H1 (cell line): Measurements from ENCODE around the gene SOST. TPM values are rescaled to one million over a fixed set of nuclear protein-coding genes. Genes with fewer than 3 reads are reported as not detected.

ENCODE experiments used
- ASH2L ChIP-seq: fragments of 200-600, 300-600 bp; sonication (generic); IDR thresholded peaks from one replicate; pipeline ENCODE4 v1.7.1; 2017; ENCODE audit warnings: low read length
- BACH1 ChIP-seq: IDR thresholded peaks from 2 replicates; pipeline ENCODE4 v1.6.1; 2012; ENCODE audit warnings: low read length, improper control_type of control experiment
- CHD2 ChIP-seq: IDR thresholded peaks from 2 replicates; pipeline ENCODE4 v1.6.1; 2012; ENCODE audit warnings: low read length, improper control_type of control experiment
- CREB1 ChIP-seq: IDR thresholded peaks from 2 replicates; pipeline ENCODE4 v1.6.1; 2012; ENCODE audit warnings: inconsistent platforms
- EP300 ChIP-seq, 2 experiments: IDR thresholded peaks; 1 replicate in 1 of 2; 2 replicates in 1 of 2; pipeline ENCODE4 v1.6.1; 2011 to 2012; ENCODE audit warnings: low read depth in 2 of 2, low read length in 2 of 2, mild to moderate bottlenecking in 2 of 2, borderline replicate concordance in 1 of 2, inconsistent platforms in 1 of 2, moderate library complexity in 1 of 2
- EZH2 ChIP-seq: fragments of 200-600 bp; sonication (generic); IDR thresholded peaks from 2 replicates; pipeline ENCODE4 v1.7.1; 2012; ENCODE audit warnings: low read depth, mild to moderate bottlenecking, moderate library complexity, low read length, inconsistent platforms; ENCODE audit not compliant: severe bottlenecking
- FOSL1 ChIP-seq: IDR thresholded peaks from 2 replicates; pipeline ENCODE4 v1.6.1; 2011; ENCODE audit warnings: mild to moderate bottlenecking, low read depth, low read length, moderate library complexity; ENCODE audit not compliant: insufficient read depth
- JUN ChIP-seq: IDR thresholded peaks from 2 replicates; pipeline ENCODE4 v1.6.1; 2011; ENCODE audit warnings: low read depth, mild to moderate bottlenecking, improper control_type of control experiment, low read length
- JUND ChIP-seq: IDR thresholded peaks from 2 replicates; pipeline ENCODE4 v1.6.1; 2011; ENCODE audit warnings: mild to moderate bottlenecking, improper control_type of control experiment, low read length
- KDM4A ChIP-seq: IDR thresholded peaks from one replicate; pipeline ENCODE4 v1.7.1; 2012; ENCODE audit warnings: low read depth, mild to moderate bottlenecking, moderate library complexity, low read length, inconsistent platforms; ENCODE audit not compliant: severe bottlenecking
- POLR2A ChIP-seq, 2 experiments: IDR thresholded peaks; 1 replicate in 1 of 2; 2 replicates in 1 of 2; pipeline ENCODE4 v1.6.1; 2011; ENCODE audit warnings: low read depth in 2 of 2, low read length in 2 of 2, mild to moderate bottlenecking in 2 of 2; ENCODE audit errors: control extremely low read depth in 1 of 2
- POLR2AphosphoS5 ChIP-seq: IDR thresholded peaks from 2 replicates; pipeline ENCODE4 v1.6.1; 2011; ENCODE audit warnings: low read depth, low read length
- RBBP5 ChIP-seq: IDR thresholded peaks from 2 replicates; pipeline ENCODE4 v1.7.1; 2012; ENCODE audit warnings: low read depth, mild to moderate bottlenecking, inconsistent platforms, low read length, moderate library complexity, borderline replicate concordance
- RFX5 ChIP-seq: IDR thresholded peaks from 2 replicates; pipeline ENCODE4 v1.6.1; 2011; ENCODE audit warnings: low read depth, low read length, improper control_type of control experiment, borderline replicate concordance
- SIX5 ChIP-seq: IDR thresholded peaks from 2 replicates; pipeline ENCODE4 v1.6.1; 2011; ENCODE audit warnings: mild to moderate bottlenecking, low read depth, low read length
- SP4 ChIP-seq: IDR thresholded peaks from 2 replicates; pipeline ENCODE4 v1.6.1; 2012; ENCODE audit warnings: low read length, inconsistent platforms
- SUZ12 ChIP-seq: fragments of 200-600 bp; sonication (generic); IDR thresholded peaks from 2 replicates; pipeline ENCODE4 v1.6.1; 2012; ENCODE audit warnings: mild to moderate bottlenecking, inconsistent platforms, low read length, moderate library complexity, mixed read lengths
- TAF1 ChIP-seq: IDR thresholded peaks from 2 replicates; pipeline ENCODE4 v1.6.1; 2011; ENCODE audit warnings: mild to moderate bottlenecking, low read depth, low read length
- TAF7 ChIP-seq: optimal IDR thresholded peaks from 2 replicates; pipeline ENCODE3; 2011; ENCODE audit warnings: low read depth, mild to moderate bottlenecking, inconsistent platforms, low read length, moderate library complexity, borderline replicate concordance
- TEAD4 ChIP-seq: IDR thresholded peaks from 2 replicates; pipeline ENCODE4 v1.6.1; 2012; ENCODE audit warnings: low read depth, low read length, inconsistent platforms, mixed read lengths
- YY1 ChIP-seq: IDR thresholded peaks from 2 replicates; pipeline ENCODE4 v1.6.1; 2011; ENCODE audit warnings: low read depth, mild to moderate bottlenecking, low read length
- ZNF274 ChIP-seq: IDR thresholded peaks from 2 replicates; pipeline ENCODE4 v1.7.0; 2012; ENCODE audit warnings: low read length, borderline replicate concordance; ENCODE audit errors: extremely low read depth
- polyA plus RNA-seq, 7 experiments: library from polyadenylated mRNA; depleted of rRNA in 3 of 7; stranded (reverse) in 5 of 7; unstranded in 2 of 7; fragments of >200 nt in 5 of 7; fragments of 200-250 nt in 2 of 7; gene quantifications; 1 replicate in 5 of 7; 2 replicates in 1 of 7; 4 replicates in 1 of 7; pipeline versions ENCODE4 v1.2.1 to v1.2.3, GENCODE V29; 2011 to 2013; ENCODE audit warnings: missing spikeins in 2 of 7, mixed read lengths in 2 of 7
- total RNA-seq: library from RNA; stranded (reverse); fragmentation: NEBNext Ultra II Directional; extraction: Animal tissue kit (Norgen Biotek cat#: 25700); gene quantifications from 2 replicates; pipeline ENCODE4 v1.2.1, GENCODE V29; 2021
- TF ChIP-seq, protein P1 (sequence below): IDR thresholded peaks from 2 replicates; pipeline ENCODE4 v1.6.1; 2011; ENCODE audit warnings: low read depth, mild to moderate bottlenecking, low read length; ENCODE audit not compliant: insufficient read depth
- TF ChIP-seq, protein P2 (sequence below): IDR thresholded peaks from 2 replicates; pipeline ENCODE4 v1.6.1; 2011; ENCODE audit warnings: low read length, improper control_type of control experiment

The SOST gene
- total and polyA plus RNA-seq, 2 of the 8 experiments (the other 6 are each of a cell fraction or from before 2014, with no cell fraction given): 0.08 TPM; not detected in 1

- TF ChIP-seq CHD2 (peak; percentile 71; the same call in 1 of the 2 replicates), POLR2AphosphoS5 (peak; percentile 84), ASH2L (peak; percentile 36), YY1 (peak; percentile 59; the same call in 1 of the 2 replicates), SP4 (no peak), RFX5 (peak; percentile 68), EP300 (IDR thresholded peaks at IDR 0.05; ENCODE audit: borderline replicate concordance in 1 of 2, low read depth in 2 of 2, low read length in 2 of 2) (no peak), SIX5 (no peak), TAF7 (peak; percentile 54), TEAD4 (peak; percentile 97), POLR2A (IDR thresholded peaks at IDR 0.05; ENCODE audit: control extremely low read depth in 1 of 2, low read depth in 2 of 2, low read length in 2 of 2) (peak; percentile 70 to 76), SUZ12 (no peak), BACH1 (0 out of 2 replicates have a peak, but pooled peaks have one; percentile 41), EZH2 (no peak), TAF1 (peak; percentile 68), JUND (peak; percentile 92), ZNF274 (no peak), JUN (peak; percentile 93), RBBP5 (peak; percentile 66; the same call in 1 of the 2 replicates), FOSL1 (peak; percentile 66; the same call in 1 of the 2 replicates), CREB1 (peak; percentile 94), KDM4A (peak; percentile 38)
- TF ChIP-seq, protein P1, sequence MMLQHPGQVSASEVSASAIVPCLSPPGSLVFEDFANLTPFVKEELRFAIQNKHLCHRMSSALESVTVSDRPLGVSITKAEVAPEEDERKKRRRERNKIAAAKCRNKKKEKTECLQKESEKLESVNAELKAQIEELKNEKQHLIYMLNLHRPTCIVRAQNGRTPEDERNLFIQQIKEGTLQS: peak; percentile 65
- TF ChIP-seq, protein P2, sequence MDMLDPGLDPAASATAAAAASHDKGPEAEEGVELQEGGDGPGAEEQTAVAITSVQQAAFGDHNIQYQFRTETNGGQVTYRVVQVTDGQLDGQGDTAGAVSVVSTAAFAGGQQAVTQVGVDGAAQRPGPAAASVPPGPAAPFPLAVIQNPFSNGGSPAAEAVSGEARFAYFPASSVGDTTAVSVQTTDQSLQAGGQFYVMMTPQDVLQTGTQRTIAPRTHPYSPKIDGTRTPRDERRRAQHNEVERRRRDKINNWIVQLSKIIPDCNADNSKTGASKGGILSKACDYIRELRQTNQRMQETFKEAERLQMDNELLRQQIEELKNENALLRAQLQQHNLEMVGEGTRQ: peak; percentile 91
These were observed 19.9 kb upstream of the SOST start, which contains the start of gene DUSP3 (continued) for GRCh38 chr17:43778337-43779144.
